Prostate gland (tissue), 2 donors: ENCODE results near the gene ZSWIM5. TPM values are rescaled to one million over a fixed set of nuclear protein-coding genes. Genes with fewer than 3 reads are reported as not detected.

Experiments used
- DNase-seq: peaks from one replicate; pipeline ENCODE4 v3.0.0-alpha.2; 2019; ENCODE audit warnings: low spot score
- H3K27ac ChIP-seq, 2 donors: fragments of 200-600 bp; sonication (generic); 2 replicates each; pipeline ENCODE4 v1.5.1; 2017 to 2019
- H3K27me3 ChIP-seq: fragments of 200-600 bp; sonication (generic); replicated peaks from 2 replicates; pipeline ENCODE4 v1.5.1; 2019; ENCODE audit not compliant: insufficient read depth
- H3K36me3 ChIP-seq, 2 donors: fragments of 200-600 bp; sonication (generic); 1 replicate in 1 of 2; 2 replicates in 1 of 2; pipeline versions ENCODE4 v1.5.1 to v1.8.1; 2017 to 2019
- H3K4me1 ChIP-seq: fragments of 200-600 bp; sonication (generic); replicated peaks from 2 replicates; pipeline ENCODE4 v1.5.1; 2019
- H3K4me3 ChIP-seq, 2 donors: fragments of 200-600 bp; sonication (generic); 2 replicates each; pipeline ENCODE4 v1.5.1; 2017 to 2019
- H3K9me3 ChIP-seq: fragments of 200-600 bp; sonication (generic); 2 replicates; pipeline ENCODE4 v1.5.1; 2017
- POLR2A ChIP-seq: fragments of 450-650 bp; IDR thresholded peaks from one replicate; pipeline ENCODE4 v1.6.1; 2016; ENCODE audit warnings: antibody characterized with exemption, mild to moderate bottlenecking
- POLR2AphosphoS5 ChIP-seq: sonication (generic); formaldehyde crosslinking; IDR thresholded peaks from one replicate; pipeline ENCODE4 v1.6.1; 2017; ENCODE audit warnings: antibody characterized with exemption
- WGBS: methylation state at CpG from one replicate; pipeline ENCODE4 v1.1.5; 2018; 5-methylcytosine and 5-hydroxymethylcytosine counted together
- intact Hi-C: fragments of 100-400 bp; cut with DNase I; formaldehyde crosslinking; loops from one replicate; pipeline ENCODE4 v1.14.2; 2022
- total RNA-seq, 2 donors: library from RNA; depleted of rRNA; stranded (reverse); fragments of >200 nt; gene quantifications; one replicate each; pipeline ENCODE4 v1.1.0, GENCODE V29; 2016
- TF ChIP-seq, protein P1 (sequence below), 4 experiments: fragments of 200-600 bp in 2 of 4; fragments of 450-650 bp in 2 of 4; sonication (generic) in 2 of 4; IDR thresholded peaks; 1 replicate in 3 of 4; 2 replicates in 1 of 4; pipeline ENCODE4 v1.5.1; 2016 to 2019; ENCODE audit warnings: antibody characterized with exemption in 4 of 4, mild to moderate bottlenecking in 2 of 4, moderate library complexity in 2 of 4

Gene ZSWIM5
- total RNA-seq, 2 donors from 2014 or later = 7.2 to 18.6 TPM

DNA sequence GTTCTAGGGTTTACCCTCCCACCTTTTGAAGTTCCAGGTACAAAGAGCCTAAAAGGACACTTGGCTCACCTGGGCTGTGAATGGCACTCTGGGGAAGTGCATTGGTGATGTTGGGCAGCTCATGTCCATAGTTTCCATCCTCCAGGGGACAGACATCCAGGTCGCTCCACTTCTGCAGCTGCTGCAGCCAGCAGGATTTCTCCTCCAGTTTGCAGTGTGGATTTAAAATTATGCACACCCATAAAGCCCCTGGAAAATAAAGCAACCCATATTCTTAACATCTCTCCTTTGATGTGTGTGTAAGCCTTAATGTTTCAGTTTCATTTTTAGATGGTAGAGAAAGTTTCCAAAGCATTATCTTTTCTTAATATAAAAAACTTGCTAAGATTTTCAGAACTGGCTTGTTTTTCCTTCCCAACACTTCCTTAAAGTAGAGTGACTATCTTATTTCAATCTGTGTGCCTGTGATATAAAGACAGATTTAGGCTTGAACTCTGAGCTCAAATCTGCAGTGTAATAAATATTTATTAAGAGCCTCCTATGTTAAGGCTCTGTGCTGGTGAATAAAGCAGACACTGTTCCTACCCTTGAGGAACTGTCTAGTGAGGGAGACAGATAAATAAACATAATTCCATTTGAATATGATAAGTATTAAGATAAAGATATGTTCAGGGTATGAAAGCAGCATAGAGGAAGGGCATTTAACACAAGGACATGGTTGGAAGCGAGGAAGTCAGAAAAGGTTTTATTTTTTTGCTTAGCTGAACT, 155.2 kb downstream of the ZSWIM5 start:
- no peaks in the 10 kb centered on the region for H3K9me3 ChIP-seq
- no peaks in the 10 kb centered on the region for H3K27me3 ChIP-seq
- no peak overlapping the region for H3K27ac ChIP-seq
- TF ChIP-seq, protein P1, sequence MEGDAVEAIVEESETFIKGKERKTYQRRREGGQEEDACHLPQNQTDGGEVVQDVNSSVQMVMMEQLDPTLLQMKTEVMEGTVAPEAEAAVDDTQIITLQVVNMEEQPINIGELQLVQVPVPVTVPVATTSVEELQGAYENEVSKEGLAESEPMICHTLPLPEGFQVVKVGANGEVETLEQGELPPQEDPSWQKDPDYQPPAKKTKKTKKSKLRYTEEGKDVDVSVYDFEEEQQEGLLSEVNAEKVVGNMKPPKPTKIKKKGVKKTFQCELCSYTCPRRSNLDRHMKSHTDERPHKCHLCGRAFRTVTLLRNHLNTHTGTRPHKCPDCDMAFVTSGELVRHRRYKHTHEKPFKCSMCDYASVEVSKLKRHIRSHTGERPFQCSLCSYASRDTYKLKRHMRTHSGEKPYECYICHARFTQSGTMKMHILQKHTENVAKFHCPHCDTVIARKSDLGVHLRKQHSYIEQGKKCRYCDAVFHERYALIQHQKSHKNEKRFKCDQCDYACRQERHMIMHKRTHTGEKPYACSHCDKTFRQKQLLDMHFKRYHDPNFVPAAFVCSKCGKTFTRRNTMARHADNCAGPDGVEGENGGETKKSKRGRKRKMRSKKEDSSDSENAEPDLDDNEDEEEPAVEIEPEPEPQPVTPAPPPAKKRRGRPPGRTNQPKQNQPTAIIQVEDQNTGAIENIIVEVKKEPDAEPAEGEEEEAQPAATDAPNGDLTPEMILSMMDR (IDR thresholded peaks at IDR 0.05) = no peak
- TF ChIP-seq POLR2A = no peak
- no peaks in the 10 kb centered on the region for H3K4me1 ChIP-seq
- no peaks in the 10 kb centered on the region for H3K36me3 ChIP-seq
- intact Hi-C loops = no loop called here
- WGBS = 43% methylated on average over 2 of the region's 2 CpGs
- no peak for DNase-seq
- no peak overlapping the region for H3K4me3 ChIP-seq

DNA sequence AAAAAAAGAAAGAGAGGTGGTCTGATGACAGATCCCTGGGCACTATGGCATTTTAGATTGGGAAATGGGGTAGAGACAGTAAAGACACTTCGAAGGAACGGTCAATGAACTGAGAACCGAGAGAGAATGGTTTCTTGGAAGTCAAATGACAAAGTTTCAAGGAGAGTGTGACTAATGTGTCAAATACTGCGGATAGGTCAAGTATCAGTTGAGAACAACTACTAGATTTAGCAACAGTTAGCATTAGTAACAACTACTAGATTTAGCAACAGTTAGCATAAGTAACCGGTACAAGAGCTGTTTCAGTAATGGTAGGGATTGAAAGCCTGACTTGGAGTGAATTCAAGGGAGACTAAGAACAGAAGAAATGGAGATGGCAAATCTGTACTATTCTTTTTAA, 159.4 kb downstream of the ZSWIM5 start:
- intact Hi-C loops = no loop called here
- Histone ChIP-seq H3K4me3 (no peak overlapping the region), H3K36me3 (no peaks in the 10 kb centered on the region), H3K4me1 (no peaks in the 10 kb centered on the region), H3K27me3 (no peaks in the 10 kb centered on the region), H3K9me3 (no peaks in the 10 kb centered on the region), H3K27ac (no peak overlapping the region)
- WGBS = 96% methylated on average over 5 of the region's 5 CpGs
- TF ChIP-seq POLR2AphosphoS5 (no peak), POLR2A (no peak)
- TF ChIP-seq, protein P1 (IDR thresholded peaks at IDR 0.05) = no peak
- no peak for DNase-seq

DNA sequence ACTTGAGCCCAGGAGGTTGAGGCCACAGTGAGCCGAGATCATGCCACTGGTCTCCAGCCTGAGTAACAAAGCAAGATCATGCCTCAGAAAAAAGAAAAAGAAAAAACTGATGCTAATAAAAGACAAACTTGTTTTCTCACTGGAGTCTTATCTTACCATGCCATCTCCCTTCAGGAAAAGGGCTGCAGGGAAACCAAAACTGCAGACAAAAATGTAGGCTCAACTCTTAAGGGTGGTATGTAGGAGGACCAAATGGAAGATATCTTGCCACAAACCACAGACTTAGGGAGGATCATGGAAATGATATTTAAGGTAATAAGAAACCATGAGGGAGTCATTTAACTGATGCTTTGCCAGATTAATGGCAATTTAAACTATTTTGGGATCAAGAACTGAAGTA, 161.5 kb downstream of the ZSWIM5 start:
- H3K4me1 ChIP-seq = no peaks in the 10 kb centered on the region
- no peaks in the 10 kb centered on the region for H3K27me3 ChIP-seq
- no peak for TF ChIP-seq POLR2A
- TF ChIP-seq, protein P1 (IDR thresholded peaks at IDR 0.05) = no peak
- WGBS = 89% methylated on average over 1 of the region's 1 CpG
- DNase-seq = no peak
- H3K27ac ChIP-seq = no peak overlapping the region
- intact Hi-C loops = no loop called here
- H3K36me3 ChIP-seq = no peaks in the 10 kb centered on the region
- no peak overlapping the region for H3K4me3 ChIP-seq
- no peaks in the 10 kb centered on the region for H3K9me3 ChIP-seq

DNA sequence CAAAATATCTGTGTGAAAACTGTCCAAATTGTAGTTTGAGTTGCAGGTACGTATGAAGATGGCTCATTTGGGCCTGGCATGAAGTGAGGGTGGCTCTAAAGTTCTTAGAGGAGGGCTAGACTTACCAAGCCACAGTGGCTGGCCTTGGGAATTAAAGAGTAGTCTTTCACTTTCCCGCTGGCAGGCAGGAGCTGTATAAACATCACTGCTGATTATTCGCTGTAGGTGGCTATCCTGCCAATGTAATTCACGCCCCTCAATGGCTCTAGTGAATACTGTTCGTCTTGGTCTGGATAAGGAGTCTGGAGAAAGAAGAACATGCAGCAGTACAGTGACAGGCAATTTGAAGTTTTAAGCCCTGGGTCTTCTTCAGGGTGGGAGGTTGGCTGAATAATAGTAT, 163.3 kb downstream of the ZSWIM5 start:
- WGBS = 85% methylated on average over 5 of the region's 5 CpGs
- intact Hi-C loops = no loop called here
- DNase-seq = no peak
- H3K9me3 ChIP-seq = no peaks in the 10 kb centered on the region
- H3K4me1 ChIP-seq = no peaks in the 10 kb centered on the region
- TF ChIP-seq, protein P1 (IDR thresholded peaks at IDR 0.05) = no peak
- TF ChIP-seq POLR2A (no peak), POLR2AphosphoS5 (no peak)
- H3K36me3 ChIP-seq = no peaks in the 10 kb centered on the region
- no peak overlapping the region for H3K27ac ChIP-seq
- no peak overlapping the region for H3K4me3 ChIP-seq
- no peaks in the 10 kb centered on the region for H3K27me3 ChIP-seq

DNA sequence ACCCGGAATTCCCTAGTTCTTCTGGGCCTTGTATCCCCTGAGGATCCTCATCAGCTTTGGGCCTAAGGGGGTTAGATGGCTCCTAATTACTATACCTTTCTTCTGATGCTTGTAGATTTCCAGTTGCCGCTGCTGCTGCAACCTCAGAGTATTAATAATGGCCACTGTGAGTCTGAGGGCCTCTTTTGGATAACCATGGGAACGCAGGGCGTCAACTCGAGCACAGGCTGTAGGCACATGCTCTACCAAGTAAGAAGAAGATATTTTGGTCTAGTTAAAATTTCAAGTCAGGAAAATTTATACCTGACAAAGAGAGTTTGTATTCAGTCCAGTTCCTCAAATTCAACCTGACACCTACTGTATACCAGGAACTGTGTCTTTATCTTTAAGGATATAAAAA, 166.1 kb downstream of the ZSWIM5 start:
- TF ChIP-seq, protein P1 (IDR thresholded peaks at IDR 0.05) = no peak
- TF ChIP-seq POLR2A (no peak), POLR2AphosphoS5 (no peak)
- 95% methylated on average over 5 of the region's 5 CpGs for WGBS
- DNase-seq = no peak
- no peaks in the 10 kb centered on the region for H3K27me3 ChIP-seq
- H3K4me1 ChIP-seq = no peaks in the 10 kb centered on the region
- H3K9me3 ChIP-seq = no peaks in the 10 kb centered on the region
- no peak overlapping the region for H3K4me3 ChIP-seq
- intact Hi-C loops = no loop called here
- H3K27ac ChIP-seq = no peak overlapping the region
- no peaks in the 10 kb centered on the region for H3K36me3 ChIP-seq
